NCI-H69 (cell line): Measurements from ENCODE around the gene SYCN.
"Not testable (repeated sequence)": the region's sequence is repeated elsewhere in the genome, so short reads cannot be mapped to it uniquely, and the experiment has no call there.

Source experiments
- DNase-seq: peaks from one replicate; lab custom pipeline; 2025; lab: John Stamatoyannopoulos, UW

Gene SYCN, protein sequence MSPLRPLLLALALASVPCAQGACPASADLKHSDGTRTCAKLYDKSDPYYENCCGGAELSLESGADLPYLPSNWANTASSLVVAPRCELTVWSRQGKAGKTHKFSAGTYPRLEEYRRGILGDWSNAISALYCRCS

DNA sequence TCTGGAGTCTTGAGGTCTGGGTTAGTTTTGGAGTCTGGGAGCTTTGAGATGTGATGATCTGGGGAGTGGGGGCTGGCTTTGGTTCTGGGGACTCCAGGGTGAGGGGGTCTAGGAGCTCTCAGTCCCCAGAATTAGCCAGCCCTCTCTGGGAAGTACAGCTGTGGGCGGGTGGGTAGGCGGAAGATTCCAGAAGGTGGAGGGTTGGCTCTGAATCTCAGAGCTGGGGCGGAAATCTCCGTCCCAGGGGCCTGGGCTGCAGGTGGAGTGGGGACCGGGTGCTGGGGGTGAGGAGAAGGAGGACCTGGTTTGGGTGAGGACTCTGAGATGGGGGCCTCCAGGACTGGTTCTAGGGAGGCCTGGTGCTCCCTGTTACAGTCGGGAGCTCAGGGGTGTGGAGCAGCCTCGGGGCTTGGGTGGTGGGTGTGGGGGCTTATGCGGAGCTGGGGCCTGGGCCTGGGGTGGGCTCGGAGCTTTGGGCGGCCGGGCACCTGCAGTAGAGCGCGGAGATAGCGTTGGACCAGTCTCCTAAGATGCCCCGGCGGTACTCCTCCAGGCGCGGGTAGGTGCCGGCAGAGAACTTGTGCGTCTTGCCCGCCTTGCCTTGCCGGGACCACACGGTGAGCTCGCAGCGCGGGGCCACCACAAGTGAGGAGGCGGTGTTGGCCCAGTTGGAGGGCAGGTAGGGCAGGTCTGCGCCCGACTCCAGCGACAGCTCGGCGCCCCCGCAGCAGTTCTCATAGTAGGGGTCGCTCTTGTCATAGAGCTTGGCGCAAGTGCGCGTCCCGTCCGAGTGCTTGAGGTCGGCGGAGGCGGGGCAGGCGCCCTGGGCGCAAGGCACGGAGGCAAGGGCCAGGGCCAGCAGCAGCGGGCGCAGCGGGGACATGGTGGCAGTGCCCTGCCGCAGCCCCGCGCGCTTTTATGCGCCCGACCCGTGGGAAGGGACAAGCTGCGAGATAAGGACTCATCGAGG is at the start of gene SYCN:
Gene SYCN, minus strand, starts transcription at position 892 of the 970 bp plus-strand sequence. Its CDS starts 9 bp downstream, at position 883.
- DNase-seq, result no peak

DNA sequence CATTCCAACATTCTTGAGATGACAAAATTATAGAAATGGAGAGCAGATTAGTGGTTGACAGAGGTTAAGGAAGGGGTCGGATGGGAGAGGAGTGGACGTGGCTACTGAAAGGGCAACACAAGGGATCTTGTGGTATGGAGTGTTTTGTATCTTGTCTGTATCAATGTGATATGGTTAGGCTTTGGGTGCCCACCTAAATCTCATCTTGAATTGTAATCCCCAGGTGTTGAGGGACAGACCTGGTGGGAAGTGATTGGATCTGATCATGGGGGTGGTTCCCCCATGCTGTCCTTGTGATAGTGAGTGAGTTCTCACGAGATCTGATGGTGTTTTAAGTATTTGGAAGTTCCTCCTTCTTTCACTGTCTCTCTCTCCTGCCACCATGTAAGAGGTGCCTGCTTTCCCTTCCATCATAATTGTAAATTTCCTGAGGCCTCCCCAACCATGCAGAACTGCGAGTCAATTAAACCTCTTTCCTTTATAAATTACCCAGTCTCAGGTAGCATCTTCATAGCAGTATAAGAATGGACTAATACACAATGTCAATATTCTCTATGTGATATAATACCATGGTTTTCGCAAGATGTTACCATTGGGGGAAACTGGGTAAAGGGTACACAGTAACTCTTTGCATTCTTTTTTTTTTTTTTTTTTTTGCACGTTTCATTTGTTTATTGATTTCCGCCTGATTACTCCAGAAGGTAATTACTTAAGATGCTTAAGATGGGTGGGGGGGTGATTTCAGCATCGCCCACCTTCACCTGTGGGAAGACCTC is 49.5 kb upstream of the SYCN start:
- DNase-seq, result no peak

DNA sequence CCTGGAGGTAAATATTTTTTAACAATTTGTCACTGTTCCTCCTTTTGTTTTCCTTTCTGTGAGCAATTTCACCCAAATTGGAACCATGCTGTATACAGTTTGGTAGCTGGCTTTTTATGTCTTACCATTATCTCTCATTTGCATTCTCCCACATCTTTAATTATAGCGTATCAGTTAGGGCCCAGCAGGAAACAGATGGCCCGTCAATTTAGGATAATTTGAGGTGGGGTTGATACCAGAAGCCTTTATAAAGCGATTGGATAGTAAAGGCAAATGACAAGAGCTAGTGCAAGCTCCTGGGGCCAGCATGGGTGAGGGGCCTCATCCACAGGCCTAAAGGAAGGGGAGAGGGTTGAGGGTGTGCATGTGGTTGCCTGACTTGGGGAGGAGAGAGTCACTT is 48.4 kb upstream of the SYCN start:
- DNase-seq, result peak; percentile 83

DNA sequence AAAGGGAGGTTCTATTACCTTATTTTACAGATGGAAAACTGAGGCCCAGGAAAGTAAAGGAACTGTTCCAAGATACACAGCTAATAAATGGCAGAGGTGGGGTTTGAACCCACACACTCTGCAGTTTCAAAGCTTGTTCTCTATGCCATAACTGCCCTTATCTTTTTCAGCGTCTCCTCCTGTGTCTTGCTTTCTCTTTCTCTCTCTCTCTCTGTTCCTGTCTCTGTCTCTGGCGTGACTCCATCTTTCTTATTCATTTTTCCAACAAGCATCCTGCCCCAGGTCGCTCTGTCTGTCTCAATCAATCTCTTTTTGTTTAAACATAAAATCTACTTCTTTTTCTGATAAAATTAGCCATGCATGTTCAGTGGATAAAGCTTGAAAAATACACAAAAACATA is 47.8 kb upstream of the SYCN start:
- DNase-seq, result no peak

DNA sequence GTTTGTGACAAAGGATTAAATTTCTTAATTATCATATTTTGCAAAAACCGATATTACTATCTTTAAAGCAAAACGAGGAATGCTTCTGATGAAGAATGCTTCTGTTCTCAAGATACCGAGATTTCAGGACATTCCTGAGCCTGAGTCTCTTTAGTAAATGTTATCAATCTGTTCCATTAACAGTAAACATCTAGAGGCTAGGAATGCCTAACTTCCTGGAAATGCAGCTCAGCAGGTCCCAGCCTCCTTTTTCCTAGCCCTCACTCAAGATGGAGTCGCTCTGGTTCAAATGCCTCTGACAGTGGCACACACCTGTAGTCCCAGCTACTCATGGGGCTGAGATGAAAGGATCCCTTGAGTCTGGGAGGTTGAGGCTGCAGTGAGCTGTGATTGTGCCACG is 47.0 kb upstream of the SYCN start:
- no peak for DNase-seq

DNA sequence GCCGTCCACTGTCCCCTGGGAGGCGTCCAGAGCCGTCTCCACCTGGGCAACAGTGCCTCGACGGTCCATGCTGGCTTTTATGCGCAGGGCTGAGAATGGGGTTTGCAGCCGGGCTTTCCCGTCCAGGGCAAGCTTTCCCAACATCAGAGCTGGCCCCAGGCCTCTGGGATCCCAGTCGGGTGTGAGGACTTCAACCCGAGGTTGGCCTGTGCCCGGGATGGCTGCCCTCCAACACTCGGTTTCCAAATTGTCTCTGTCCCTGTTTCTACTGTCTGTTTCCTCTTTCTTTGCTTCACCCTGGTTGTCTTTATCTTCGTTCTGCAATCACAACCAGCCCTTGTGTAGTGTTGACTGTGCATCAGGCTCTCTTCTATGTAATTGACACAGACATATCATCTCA is 44.7 kb upstream of the SYCN start, which contains the start of gene IFNL4:
Gene IFNL4, minus strand, starts transcription at position 51 of the 400 bp plus-strand sequence.
- DNase-seq, result no peak

DNA sequence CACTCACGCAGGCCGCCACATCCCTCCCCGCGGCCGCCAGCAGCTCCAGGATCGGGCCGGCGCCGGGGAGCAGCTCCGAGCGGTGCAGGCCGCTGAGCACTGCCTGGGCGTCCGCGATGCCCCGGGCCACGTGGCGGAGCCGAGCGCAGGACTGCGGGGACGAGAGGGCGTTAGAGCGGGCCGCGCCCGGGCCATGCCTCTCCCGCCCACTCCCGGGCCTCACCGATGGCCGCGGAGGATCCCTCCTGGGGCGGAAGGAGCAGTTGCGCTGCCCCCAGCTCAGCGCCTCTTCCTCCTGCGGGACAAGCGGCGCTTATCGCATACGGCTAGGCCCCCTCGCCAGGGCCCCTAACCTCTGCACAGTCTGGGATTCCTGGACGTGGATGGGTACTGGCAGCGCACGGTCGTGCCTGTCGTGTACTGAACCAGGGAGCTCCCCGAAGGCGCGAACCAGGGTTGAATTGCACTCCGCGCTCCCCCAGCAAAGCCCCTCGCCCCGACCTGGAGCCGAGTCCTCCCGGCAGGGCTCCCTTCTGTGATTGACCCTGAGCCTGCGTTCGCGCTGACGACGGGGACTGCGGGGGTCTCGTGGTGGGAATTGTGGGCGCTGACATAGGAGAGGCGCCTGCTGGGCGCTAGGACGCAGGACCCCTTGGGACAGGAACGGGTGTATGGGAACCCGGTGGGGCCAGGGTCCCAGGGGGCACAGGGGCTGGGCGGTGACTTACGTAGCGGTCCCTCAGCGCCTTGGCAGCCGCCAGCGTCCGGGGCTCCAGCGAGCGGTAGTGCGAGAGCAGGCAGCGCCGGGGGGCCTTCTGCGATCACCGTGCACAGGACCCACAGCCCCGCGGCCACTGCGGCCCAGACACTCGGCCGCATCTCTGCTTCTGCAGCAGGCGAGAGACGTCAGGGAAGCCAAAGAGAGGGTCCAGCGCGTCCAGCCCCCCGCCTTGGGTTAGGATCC is 43.9 kb upstream of the SYCN start:
- DNase-seq, result no peak

DNA sequence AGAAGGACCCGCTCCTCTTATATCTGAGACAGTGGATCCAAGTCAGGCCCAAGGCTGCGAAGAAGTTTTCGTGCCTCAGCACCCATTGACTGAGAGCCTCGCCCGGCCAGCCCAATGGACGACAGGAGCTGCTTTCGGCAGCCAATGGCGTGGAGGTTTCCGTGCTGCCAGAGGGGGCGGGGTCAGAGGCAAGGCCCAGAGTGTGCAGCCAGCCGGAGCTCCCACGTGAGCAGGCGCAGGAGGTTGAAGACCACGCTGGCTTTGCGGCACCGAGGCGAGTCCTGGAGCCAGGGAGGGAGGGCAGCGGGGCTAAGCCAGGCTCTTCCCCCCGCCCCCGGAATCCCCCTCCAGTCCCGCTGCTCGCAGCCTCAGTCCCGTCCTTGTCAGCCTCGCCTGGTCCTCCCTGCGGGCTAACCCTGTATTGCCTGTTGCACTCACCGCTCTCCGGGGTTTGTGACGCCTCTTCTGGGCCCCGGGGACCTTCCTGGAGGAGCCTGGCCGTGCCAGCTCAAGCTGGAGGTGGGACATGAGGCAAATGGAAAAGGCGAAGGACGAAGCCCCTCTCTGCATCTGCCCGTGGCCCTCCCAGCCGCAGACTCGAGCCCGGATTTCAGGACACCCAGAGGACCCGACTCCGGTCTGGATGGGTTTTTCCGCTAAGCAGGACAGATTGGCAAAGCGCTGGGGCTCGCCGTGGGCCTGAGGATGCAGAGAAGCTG is 43.0 kb upstream of the SYCN start:
- peak; percentile 16 for DNase-seq

DNA sequence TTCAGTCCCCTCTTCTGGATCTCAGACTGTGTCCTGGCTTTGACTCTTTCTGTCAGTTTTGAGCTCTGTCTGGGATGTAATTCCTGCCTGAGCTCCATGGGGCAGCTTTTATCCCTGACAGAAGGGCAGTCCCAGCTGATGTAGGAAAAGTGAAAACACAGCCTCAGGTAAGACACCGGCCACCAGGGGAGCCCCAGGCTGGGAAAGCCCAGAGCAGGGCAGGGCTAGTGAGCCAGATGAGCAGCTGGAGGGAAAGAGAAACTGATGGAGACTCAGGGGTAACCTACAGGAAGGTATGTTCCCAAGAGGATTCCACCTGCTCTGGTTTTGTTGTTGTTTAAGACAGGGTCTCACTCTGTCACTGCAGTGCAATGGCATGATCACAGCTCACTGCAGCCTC is 41.1 kb upstream of the SYCN start:
- not testable (repeated sequence) for DNase-seq

DNA sequence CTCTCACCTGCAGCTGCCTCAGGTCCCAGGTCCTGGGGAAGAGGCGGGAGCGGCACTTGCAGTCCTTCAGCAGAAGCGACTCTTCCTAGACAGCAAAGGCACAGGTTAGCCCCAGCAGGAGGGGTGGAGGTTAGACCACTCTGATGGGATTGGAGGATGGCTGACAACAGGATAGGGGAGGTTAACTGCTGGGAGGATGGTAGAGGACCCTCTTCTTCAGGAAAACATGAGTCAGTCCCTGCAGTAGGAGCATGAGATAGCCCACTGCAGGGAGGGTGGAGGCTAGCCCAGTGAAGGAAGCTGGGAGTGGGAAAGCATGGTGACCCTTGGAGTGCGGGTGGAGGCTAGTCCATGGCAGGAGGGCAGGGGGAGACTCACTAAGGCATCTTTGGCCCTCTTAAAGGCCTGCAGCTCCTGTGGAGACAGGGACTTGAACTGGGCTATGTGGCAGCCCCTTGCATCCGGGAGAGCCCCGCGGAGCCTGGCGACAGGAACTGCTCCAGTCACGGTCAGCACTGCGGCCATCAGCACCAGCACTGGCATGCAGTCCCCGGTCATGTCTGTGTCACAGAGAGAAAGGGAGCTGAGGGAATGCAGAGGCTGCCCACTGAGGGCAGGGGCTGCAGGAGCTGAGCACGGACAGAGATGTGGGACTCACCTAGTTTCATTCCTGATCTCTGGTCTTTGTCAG is 40.5 kb upstream of the SYCN start, which contains the start of gene IFNL3:
Gene IFNL3, minus strand, starts transcription at position 597 of the 691 bp plus-strand sequence. Its CDS starts 39 bp downstream, at position 558.
- not testable (repeated sequence) for DNase-seq

DNA sequence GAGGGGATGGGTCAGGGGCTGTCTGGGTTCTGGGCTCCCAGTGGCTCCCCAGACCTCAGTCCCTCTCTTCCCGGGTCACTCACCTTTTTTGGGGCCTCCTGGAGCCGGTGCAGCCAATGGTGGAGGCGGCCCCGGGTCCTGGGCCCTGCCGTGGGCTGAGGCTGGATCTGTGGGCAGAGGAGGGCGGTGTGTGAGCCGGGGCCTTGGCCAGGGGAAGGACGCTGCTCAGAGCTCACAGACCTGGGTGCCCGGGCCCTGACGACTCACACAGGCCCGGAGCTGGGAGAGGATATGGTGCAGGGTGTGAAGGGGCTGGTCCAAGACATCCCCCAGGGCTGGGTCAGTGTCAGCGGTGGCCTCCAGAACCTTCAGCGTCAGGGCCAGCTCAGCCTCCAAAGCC is 39.7 kb upstream of the SYCN start:
- DNase-seq, result not testable (repeated sequence)

DNA sequence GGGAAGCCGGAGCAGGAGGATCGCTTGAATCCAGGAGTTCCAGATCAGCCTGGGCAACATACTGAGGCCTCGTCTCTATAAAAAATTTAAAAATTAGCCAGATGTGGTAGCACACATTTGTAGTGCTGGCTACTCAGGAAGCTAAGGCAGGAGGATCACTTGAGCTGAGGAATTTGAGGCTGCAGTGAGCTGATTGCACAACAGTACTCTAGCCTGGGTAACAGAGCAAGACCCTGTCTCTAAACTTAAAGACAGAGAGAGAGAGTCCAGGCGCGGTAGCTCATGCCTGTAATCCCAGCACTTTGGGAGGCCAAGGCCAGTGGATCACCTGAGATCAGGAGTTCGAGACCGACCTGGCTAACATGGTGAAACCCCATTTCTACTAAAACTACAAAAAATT is 36.4 kb upstream of the SYCN start:
- no peak for DNase-seq

DNA sequence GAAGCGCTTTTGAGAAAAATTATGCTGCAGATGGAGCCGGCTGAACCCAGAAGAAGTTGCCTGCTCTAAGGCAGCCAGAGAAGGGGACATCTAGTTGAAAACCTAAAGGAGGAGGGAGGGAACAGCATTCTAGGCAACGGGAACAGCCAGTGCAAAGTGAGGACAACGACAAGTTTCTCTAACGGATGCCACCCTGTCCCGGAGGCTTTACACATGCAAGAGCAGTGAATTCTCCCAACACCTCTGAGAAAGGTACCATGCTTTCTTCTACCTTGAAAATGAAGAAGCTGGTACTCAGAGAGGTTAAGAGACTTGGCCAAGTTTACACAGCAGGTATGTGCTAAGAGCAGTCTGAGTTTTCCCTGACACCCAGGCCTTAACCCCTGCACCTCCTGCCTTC is 34.9 kb upstream of the SYCN start:
- no peak for DNase-seq

DNA sequence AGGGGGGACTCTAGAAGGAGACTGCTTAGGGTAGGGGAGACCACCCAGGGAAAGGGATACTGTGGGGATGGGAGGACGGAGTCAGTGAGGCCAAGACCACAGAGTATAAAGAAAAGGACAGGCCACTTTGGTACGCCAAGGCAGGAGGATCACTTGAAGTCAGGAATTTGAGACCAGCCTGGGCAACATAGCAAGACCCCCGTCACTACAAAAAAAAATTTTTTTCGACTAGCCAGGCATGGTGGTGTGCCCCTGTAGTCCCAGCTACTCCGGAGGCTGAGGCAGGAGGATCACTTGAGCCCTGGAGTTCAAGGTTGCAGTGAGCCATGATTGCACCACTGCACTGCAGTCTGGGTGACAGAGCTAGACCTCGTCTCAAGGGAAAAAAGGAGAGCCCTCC is 34.1 kb upstream of the SYCN start:
- no peak for DNase-seq

DNA sequence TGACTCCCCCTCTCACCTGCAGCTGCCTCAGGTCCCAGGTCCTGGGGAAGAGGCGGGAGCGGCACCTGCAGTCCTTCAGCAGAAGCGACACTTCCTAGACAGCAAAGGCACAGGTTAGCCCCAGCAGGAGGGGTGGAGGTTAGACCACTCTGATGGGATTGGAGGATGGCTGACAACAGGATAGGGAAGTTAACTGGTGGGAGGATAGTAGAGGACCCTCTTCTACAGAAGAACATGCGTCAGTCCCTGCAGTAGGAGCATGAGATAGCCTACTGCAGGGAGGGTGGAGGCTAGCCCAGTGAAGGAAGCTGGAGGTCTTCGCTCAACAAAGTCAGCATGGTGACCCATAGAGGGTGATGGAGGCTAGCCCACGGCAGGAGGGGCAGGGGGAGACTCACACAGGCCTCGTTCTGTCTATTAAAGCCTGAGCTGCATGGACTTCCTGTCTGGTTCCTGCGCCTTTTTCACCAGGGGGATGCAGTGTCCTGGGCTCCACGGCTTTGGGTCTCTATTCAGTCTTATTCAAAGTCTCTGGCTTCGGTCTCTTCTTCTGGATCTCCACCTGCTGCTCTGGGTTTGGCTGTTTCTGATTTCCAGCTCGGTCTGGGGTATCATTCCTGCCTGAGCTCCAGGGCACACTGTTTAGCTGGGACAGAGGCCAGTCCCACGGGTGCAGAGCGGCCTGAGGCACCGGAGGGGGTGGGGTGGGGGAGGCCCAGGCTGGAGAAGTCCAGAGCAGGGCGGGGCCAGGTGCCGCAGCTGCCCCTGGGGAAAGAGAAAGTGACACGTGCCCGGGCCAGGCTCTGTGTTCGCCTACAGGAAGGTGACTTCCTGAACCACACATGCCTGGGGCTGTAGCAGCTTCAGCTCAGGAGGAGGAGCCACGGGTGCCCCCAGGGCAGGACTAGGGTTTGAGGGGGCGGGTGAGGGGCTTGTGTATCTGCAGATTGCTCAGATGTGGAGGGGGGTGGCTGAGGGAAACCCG is 33.4 kb upstream of the SYCN start:
- peak; percentile 47 for DNase-seq

DNA sequence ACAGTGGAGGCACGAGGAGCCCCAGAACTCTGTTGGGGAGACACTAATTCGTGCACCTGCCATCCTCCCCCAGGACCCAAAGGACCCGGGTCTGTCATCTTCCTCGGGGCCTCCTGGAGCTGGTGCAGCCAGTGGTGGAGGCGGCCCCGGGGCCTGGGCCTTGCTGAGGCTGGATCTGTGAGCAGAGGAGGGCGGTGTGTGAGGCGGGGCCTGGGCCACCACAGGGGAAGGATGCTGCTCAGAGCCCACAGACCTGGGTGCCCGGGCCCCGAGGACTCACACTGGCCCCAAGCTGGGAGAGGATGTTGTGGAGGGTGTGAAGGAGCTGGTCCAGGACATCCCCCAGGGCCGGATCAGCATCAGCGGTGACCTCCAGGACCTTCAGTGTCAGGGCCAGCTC is 32.5 kb upstream of the SYCN start:
- DNase-seq, result no peak

DNA sequence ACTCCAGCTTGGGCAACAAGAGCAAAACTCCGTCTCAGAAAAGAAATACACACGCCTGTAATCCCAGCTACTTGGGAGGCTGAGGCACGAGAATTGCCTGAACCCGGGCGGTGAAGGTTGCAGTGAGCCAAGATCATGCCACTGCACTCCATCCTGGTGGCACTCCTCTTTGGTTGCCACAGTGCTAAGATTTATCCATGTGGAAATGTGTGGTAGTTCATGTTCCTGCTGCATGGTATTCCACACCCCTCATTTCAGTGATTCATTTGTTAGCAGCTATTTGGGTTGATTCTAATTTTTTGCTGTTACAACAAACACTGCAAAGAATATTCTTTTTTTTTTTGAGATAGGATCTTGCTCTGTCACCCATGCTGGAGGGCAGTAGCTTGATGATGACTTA is 28.6 kb upstream of the SYCN start:
- no peak for DNase-seq

DNA sequence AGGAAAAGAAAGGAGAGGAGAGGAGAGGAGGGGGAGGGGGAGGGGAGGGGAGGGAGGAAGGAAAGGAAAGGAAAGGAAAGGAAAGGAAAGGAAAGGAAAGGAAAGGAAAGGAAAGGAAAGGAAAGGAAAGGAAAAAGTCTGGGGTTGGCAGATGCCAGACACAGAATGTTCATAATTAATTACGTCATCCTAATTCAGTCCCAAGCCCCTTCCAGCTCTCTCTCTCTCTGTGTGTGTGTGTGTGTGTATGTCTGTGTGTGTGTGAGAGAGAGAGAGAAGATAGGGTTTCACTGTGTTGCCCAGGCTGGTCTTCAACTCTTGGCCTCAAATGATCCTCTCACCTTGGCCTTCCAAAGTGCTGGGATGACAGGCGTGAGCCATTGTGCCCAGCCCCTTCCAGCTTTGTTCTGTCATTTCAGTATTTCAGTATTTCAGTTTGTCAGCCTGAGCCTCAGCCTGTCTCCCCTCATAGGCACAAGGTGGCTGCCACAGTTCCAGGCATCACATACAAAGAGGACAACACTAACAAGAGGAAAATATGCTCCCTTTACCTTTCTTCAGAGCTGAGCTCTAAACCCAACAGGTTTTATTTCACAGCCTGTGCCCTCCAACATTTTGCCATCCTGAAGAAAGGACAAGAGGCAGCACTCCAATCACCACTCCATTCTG is 26.2 kb upstream of the SYCN start:
- no peak for DNase-seq
